ENCODE results near the gene RGPD5.
"Not testable (repeated sequence)": the region's sequence is repeated elsewhere in the genome, so short reads cannot be mapped to it uniquely, and the experiment has no call there.

DNA sequence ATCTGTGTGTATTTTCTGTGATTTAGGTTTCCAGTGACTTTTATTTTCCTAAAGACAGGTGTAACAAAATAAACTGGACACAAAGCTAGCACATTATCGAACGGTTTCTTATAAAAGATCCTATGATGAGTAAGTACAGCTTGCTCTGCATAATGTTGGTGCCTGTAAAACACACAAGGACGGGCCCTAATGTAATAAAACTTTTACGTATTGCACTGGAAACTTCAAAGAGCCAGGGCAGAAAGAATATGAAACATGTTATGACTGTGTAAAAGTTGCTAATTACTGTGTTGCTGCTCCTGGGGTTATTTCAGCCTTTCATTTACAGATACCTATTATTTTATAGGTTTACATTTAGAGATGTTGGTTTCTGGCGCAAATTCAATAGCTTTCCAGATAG, 32.1 kb upstream of the RGPD5 start:
- not testable (repeated sequence) for TF ChIP-seq EZH2 (IDR thresholded peaks at IDR 0.05; ENCODE audit: insufficient read depth, low read length)
- TF ChIP-seq, protein P1, sequence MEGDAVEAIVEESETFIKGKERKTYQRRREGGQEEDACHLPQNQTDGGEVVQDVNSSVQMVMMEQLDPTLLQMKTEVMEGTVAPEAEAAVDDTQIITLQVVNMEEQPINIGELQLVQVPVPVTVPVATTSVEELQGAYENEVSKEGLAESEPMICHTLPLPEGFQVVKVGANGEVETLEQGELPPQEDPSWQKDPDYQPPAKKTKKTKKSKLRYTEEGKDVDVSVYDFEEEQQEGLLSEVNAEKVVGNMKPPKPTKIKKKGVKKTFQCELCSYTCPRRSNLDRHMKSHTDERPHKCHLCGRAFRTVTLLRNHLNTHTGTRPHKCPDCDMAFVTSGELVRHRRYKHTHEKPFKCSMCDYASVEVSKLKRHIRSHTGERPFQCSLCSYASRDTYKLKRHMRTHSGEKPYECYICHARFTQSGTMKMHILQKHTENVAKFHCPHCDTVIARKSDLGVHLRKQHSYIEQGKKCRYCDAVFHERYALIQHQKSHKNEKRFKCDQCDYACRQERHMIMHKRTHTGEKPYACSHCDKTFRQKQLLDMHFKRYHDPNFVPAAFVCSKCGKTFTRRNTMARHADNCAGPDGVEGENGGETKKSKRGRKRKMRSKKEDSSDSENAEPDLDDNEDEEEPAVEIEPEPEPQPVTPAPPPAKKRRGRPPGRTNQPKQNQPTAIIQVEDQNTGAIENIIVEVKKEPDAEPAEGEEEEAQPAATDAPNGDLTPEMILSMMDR (IDR thresholded peaks at IDR 0.05; ENCODE audit: insufficient read depth, low read depth, low read length) = not testable (repeated sequence)
